IPS-18c (cell line): Measurements from ENCODE around the gene VGLL4.
"Not testable (repeated sequence)": the region's sequence is repeated elsewhere in the genome, so short reads cannot be mapped to it uniquely, and the experiment has no call there.

Source experiments
- H3K4me3 ChIP-seq: 2 replicates; pipeline ENCODE4 v1.7.0; 2013; ENCODE audit warnings: low read depth, mild to moderate bottlenecking, low read length, moderate library complexity; ENCODE audit not compliant: insufficient read depth
- H3K9me3 ChIP-seq: one replicate; pipeline ENCODE4 v1.6.1; 2013; ENCODE audit warnings: mild to moderate bottlenecking, low read length, moderate library complexity; ENCODE audit not compliant: control insufficient read depth, insufficient read depth

The VGLL4 gene, protein sequence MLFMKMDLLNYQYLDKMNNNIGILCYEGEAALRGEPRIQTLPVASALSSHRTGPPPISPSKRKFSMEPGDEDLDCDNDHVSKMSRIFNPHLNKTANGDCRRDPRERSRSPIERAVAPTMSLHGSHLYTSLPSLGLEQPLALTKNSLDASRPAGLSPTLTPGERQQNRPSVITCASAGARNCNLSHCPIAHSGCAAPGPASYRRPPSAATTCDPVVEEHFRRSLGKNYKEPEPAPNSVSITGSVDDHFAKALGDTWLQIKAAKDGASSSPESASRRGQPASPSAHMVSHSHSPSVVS

DNA sequence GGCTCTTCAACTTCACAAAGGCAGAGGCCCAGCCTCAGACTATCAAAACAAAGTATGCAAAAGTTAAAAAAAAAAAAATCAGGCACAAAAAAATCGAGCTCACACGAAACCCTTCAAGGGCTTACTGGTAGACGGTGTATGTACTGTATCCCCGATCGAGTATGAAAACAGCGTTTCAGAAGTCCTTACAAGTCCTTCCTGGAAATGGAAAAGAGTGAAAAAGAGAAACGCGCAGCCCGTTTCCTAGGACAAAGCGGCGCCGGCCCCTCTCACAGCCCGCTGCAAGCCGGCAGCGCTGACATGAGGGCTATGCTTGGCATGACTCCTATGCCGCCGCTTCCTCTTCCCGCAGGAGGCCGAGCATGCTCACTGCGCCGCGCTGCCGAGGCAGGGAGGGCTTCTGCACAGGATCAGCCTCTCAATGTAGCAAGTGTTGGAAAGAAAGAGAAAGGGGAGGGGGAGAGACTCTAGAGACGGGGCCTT, at the start of gene VGLL4:
VGLL4 (minus strand) TSS at position 311 of the 483 bp plus-strand sequence. CDS start 397 bp downstream, outside the sequence.
- Histone ChIP-seq H3K4me3 (peak within 1 kb of the TSS; percentile 88), H3K9me3 (no peaks in the 10 kb centered on the region)

DNA sequence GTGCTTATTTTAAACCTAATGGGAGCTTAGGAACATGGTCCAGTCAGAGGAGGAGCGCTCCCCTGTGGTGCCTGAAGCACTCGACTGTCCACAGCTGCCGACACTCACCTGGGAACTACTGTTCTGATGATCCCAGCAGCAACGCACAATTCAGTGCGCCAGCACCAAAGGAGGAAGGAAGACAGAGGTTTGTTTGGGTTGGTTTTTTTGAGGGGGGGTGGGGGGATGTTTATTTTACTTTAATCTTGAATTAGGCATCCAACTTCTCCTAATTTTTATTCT, 48.8 kb upstream of the VGLL4 start:
- no peak overlapping the region for H3K4me3 ChIP-seq
- H3K9me3 ChIP-seq: no peaks in the 10 kb centered on the region

DNA sequence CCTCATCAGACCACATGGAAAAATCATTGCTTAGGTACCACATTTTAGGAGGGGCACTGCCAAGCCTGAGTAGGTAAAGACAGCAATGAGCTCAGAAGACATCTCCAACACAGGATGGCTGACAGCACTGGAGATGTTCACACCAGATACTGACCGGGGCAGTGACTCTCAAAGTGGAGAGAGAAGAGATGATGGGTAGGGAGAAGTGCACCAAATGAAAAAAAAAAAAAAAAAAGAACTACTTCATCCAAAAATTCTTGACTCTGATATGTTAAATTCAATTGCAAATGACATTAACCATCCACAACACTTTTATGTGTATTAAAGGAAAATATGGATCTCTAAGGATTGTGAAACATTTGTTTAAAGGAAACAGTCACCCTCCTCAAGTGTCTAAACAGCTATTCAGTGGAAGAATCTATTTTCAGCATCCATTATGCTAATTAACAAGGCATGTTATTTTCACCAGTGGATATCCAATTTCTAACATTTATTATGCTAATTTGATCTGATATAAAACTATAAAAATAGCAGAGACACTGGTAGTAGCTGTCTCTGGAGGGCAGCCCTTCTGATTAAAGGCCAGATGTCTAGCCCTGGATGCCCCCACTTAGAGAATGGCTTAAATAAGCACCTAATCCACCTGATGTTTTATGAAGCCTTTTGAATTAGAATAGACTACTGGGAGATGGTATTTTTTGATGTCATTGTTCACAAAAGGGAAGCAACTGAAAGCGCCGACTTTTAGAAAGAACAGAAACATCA, 48.2 kb upstream of the VGLL4 start:
- no peaks in the 10 kb centered on the region for H3K9me3 ChIP-seq
- no peak overlapping the region; the same call in 1 of the 2 replicates for H3K4me3 ChIP-seq

DNA sequence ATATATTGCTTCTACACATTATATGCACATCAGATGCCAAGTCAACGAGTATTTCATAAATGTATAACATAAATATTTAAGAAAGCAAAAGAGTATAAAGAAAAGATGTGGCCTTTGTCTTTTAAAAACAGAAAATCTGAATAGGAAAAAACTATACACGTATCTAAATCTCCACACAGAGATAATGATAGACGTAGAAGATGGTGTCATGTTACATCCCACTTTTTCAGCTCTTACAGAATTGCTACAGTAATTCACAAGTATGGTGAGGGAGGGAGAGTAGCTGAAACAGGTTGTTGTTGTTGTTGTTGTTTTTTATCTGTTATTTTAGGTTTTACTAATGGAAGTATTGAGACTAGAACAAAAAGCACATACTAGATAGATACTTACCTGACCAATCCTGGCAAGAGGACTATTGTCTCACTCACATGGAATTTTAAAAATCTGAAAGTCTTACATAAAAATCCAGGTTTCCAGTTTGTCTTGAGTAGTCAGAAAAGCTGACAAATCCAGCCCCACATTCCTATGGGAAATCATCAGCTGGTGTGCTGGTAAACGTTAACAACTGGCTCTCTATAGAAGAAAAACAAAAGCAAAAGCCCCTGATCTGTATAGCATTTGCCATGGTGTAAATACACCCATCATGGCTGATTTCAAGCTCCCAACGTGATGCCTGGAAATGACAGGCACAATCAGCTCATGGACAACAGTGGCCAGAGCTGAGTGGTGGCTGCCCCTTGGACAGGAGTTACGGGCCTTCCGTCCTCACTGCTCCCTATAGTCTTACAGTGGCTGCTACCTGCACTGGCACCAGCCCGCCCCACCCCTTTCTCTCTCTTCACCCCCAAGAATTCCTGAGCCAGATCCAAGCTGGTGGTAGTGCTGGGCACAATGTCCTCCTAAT, 47.4 kb upstream of the VGLL4 start:
- no peak overlapping the region for H3K4me3 ChIP-seq
- H3K9me3 ChIP-seq: no peaks in the 10 kb centered on the region

DNA sequence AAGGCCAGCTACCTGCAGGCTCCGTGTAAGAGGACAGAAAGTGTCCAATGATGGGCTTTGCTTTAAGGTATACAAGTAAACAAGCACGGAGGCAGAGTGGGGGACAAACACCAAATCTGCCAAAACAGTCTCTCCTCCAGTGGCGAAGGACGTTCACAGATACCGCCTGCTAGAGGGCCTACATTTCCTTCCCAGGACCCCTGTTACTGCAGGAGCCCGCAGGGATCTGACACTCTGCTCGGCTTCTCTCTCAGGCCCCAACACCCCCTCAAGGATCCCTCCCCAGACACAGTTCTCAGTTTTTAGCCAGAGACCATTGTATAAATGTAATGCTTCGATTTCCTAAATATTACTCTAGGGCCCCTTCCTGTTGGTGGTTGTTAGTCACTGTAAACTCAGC, 46.0 kb upstream of the VGLL4 start:
- Histone ChIP-seq H3K9me3 (no peaks in the 10 kb centered on the region), H3K4me3 (no peak overlapping the region)

DNA sequence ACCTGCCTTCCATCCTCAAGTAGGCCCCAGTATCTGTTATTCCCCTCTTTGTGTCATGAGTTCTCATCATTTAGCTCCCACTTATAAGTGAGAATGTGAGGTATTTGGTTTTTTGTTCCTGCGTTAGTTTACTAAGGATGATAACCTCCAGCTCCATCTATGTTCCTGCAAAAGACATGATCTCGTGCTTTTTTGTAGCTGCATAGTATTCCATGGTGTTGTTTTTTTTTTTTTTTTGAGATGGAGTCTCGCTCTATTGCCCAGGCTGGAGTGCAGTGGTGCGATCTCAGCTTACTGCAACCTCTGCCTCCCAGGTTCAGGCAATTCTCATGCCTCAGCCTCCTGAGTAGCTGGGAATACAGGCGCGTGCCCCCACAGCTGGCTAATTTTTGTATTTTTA, 41.3 kb upstream of the VGLL4 start:
- H3K9me3 ChIP-seq, H3K4me3 ChIP-seq: not testable (repeated sequence)

DNA sequence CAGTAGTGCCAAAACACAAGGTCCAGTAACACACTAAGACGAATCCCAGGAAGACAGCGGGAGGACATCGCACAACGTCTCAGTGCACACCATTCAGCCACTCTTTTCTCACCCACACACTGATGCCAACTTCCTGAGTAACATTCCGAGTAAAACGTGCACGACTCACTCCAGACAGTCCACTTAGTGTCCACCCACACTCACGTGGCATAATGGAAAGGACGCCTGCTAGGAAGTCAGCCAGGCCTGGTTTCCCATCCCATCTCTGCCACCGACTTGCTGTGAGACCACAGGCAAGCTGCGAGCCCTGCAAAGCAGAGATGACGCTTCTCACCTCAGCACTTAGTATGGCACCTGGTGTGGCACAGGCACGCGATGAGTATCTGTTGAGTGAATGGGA, 36.8 kb upstream of the VGLL4 start:
- no peaks in the 10 kb centered on the region for H3K9me3 ChIP-seq
- H3K4me3 ChIP-seq: no peak overlapping the region

DNA sequence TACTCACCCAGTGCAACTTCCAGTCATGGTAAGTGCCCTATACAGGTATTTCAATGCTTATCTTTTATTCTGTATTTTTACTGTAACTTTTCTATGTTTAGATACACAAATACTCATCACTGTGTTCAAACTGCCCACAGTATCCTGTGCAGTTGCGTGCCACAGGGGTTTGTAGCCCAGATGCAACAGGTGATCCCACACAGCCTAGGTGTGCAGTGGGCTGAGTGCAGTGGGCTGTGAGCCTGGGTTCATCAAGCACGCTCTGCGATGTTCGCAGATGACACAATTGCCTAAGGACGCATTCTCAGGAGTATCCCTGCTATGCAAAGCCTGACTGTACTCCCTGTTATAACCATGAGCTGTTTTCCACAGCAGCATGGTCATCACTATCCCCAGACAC, 36.2 kb upstream of the VGLL4 start:
- no peaks in the 10 kb centered on the region for H3K9me3 ChIP-seq
- no peak overlapping the region for H3K4me3 ChIP-seq

DNA sequence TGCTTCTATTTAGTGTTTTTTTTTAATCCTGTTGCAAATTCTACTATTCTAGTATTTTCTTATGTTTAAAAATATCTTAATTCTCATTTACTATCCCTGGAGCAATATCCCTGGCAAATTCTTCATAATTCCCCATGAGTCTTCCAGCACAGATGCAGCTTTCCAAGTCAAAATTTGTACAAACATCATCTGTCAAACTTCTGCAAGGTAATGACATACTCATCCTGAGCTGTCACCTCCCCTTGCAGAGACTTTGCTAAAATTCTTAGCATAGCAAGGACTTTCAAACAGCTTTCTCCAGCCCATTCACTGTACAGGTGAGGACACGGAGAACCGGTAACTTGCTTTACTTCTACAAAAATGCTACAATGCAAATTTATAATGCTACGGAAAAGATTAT, 28.6 kb upstream of the VGLL4 start:
- Histone ChIP-seq H3K4me3 (no peak overlapping the region), H3K9me3 (no peaks in the 10 kb centered on the region)

DNA sequence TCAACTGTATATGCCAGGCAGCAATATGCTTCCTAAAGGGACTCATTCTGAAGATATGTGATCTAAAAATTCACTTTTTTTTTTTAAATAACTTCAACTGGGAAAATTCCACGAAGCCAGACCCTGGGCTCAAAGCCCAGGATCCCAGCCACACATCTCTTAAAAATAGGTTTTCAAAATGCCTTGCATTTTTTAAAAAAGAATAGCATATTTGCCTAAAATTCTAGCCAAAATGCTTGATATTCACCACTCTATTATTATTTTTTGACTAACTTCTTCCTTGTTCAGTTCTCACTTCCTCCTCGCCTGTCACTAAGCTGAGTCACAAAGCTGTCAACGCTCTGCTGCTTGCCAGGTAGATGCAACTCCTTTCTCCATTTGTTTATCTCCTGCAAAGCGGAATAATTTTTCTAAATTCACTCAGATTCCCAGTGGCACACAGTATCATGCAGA, 28.0 kb upstream of the VGLL4 start:
- Histone ChIP-seq H3K9me3 (no peaks in the 10 kb centered on the region), H3K4me3 (no peak overlapping the region)

DNA sequence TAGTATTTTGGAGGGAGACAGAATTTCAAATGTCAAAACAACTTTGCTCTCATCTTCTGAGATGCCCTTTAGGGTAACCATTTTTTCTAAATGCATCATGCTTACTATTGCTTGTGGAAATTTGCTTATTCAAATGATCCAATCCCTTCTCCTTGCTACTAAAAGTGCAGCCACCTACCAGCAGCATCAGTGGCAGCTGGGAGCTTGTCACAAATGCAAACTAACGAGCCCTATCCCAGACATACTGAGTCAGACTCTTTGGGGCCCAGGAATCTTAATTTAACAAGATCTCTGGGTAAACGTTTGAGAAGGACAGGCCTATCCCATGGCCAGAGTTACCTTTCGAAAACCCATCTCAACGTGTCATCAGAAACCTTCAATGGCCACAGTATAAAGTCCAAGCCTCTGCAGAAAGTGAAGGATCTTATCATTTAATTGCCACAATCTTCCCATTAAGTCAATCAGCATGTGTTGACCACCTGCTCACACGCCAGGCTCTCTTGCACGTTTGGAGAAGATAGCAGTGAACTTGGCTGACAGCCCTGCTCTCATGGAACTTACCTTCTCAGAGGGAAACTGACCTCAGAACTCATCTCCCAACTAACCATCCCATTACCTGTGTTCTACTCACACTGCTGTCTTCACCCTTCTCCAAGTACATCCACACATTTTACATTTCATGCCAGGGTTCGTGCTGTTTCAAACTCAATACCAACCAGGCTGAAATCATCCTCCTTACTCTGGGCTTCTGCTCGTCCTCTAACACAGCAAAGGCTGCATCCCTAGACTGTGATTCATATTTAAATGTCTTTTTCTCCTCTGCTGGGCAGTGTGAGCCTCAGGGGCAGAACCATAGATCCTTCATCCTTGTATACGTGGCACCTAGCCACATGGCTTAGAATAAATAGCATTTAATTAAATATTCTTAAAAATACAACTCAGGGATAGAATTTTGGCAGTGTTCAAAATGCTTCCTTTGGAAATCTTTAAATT, 24.8 kb upstream of the VGLL4 start:
- H3K4me3 ChIP-seq: no peak overlapping the region
- no peaks in the 10 kb centered on the region for H3K9me3 ChIP-seq

DNA sequence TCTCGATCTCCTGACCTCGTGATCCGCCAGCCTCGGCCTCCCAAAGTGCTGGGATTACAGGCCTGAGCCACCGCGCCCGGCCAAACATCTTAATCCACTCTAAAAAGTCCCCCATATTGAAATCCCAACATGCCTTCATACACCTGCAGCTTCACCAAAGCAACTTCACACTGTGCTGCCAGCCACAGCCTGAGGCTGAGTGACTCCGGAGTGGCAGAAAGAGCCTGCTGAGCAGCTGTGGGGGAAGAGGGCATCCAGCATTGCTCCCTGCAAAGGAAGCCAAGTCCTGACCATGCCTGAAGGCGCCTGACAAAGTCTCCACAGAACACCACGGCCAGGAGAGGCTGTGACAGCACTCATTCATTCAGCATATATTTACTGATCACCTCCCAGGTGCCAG, 21.6 kb upstream of the VGLL4 start:
- no peak overlapping the region for H3K4me3 ChIP-seq

DNA sequence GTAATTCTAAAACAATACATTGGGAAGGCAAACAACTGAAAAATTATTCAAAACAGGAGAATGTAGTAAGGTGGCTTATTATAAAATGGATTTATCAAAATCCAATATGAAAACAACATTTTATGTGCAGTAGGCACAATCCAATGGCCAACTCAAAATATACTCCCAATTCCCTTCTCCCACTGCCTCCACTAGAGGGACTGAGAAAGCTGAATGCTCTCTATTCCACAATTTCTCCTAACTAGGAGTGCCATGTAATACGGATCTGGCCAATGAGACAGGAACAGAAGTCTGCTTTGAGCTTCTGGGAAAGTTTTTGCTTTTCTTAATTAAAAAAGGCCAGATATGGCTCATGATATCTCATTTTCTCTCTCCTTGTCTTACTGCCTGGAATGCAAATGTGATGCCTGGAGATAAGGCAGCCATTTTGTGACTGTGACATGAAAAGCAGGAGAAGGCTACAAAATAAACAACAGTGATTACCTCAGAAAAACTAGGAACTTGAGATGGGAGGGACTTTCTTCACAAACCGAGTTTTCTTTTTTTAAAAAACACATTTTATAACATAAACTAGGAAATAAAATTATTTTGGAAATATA, 18.8 kb upstream of the VGLL4 start:
- H3K4me3 ChIP-seq: no peak overlapping the region
- H3K9me3 ChIP-seq: no peaks in the 10 kb centered on the region

More for the DNA sequence above, 21.6 kb upstream of the VGLL4 start:
- H3K9me3 ChIP-seq: no peaks in the 10 kb centered on the region

DNA sequence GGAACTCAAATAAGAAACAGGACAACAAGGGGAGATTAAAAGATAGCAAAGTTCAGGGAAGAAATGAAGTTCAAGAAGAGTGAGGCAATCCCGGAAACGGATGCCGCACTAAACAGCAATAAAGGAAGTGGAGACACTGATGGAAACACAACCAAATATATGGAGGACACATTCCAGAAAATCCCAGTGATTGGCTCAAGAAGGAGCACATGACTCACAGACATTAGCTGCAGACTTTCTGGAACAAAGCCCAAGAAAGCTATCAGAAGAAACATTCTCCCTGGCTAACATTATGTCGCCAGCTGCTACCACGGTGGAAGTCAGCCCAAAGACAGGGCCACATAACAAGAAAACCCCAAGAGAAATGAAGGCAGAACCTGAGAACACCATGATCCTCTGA, 18.1 kb upstream of the VGLL4 start:
- Histone ChIP-seq H3K9me3 (no peaks in the 10 kb centered on the region), H3K4me3 (no peak overlapping the region)

DNA sequence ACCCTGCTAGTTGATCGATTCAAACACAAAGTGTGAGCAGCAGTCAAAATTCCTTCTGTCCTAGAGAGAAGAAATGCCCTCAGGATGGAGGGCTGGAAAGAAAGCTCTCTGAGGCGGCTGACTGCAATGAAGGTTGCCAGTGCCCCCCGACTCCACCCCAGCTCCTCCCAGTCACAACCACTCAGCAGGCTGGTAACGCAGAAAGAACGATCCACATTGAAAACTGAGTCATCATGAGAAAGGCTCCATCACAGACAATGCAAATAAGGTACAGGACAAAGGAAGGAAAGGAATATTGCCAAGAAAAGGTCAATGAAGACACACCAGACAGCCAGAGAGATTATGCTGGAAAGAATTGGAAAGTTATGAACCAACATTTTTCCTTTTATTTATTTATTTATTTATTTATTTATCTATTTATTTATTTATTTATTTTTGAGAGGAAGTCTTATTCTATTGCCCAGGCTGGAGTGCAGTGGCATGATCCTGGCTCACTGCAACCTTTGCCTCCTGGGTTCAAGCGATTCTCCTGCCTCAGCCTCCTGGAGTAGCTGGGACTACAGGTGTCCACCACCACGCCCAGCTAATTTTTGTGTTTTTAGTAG, 17.4 kb upstream of the VGLL4 start:
- H3K9me3 ChIP-seq: no peaks in the 10 kb centered on the region
- H3K4me3 ChIP-seq: no peak overlapping the region

DNA sequence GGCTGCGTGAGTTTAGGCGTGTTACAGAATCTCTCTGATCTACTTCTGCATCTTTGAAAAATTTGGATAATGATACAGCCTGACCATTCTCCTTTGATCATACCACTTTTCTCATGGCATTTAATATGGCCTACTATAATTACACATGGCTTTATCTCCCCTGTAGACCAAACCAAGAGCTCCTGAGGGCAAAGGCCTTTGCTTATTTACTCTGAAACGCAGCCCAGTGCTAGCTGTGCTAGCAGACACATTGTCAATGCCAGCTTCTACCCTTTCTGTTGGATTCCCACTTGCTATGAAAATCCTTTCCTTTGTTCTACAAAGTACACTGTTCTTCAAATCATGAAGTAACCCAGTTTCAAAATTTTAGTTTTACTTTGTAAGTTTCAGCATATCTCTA, 16.5 kb upstream of the VGLL4 start:
- Histone ChIP-seq H3K9me3 (no peaks in the 10 kb centered on the region), H3K4me3 (no peak overlapping the region)
